Body of pancreas (tissue), 4 donors: ENCODE measurements around the gene GABRB2. TPM values are rescaled to one million over a fixed set of nuclear protein-coding genes. Genes with fewer than 3 reads are reported as not detected.

Experiments used
- ATAC-seq: fragments of 150-250 bp; one replicate; pipeline ENCODE4 v1.9.1; 2016
- DNase-seq, 4 donors: peaks; one replicate each; pipeline ENCODE4 v3.0.0-alpha.2; 2019
- H3K27ac ChIP-seq, 4 donors: fragments of 200-600 bp; sonication (generic); 1 replicate in 3 of 4; 2 replicates in 1 of 4; pipeline versions ENCODE4 v1.5.1 to v1.6.1; 2016 to 2019; ENCODE audit warnings: mild to moderate bottlenecking in 1 of 4, mixed read lengths in 1 of 4, moderate library complexity in 1 of 4
- H3K27me3 ChIP-seq, 2 donors: fragments of 200-600 bp; sonication (generic); one replicate each; pipeline ENCODE4 v1.6.0; 2016; ENCODE audit warnings: mild to moderate bottlenecking in 1 of 2
- H3K36me3 ChIP-seq, 2 donors: fragments of 200-600 bp; sonication (generic); replicated peaks in 1 of 2; 2 replicates each; pipeline ENCODE4 v1.5.1; 2016; ENCODE audit warnings: low read depth in 2 of 2; ENCODE audit not compliant: insufficient read depth in 1 of 2
- H3K4me1 ChIP-seq: fragments of 200-600 bp; sonication (generic); one replicate; pipeline ENCODE4 v1.6.0; 2016
- H3K4me3 ChIP-seq, 2 donors: fragments of 200-600 bp; sonication (generic); 1 replicate in 1 of 2; 2 replicates in 1 of 2; pipeline ENCODE4 v1.5.1; 2016 to 2019
- H3K9me3 ChIP-seq, 3 donors: fragments of 200-600 bp; sonication (generic); 1 replicate in 2 of 3; 2 replicates in 1 of 3; pipeline ENCODE4 v1.5.1; 2016
- CTCF ChIP-seq, 7 experiments: fragments of 450-650 bp in 4 of 7; fragments of 200-600 bp in 3 of 7; sonication (generic) in 3 of 7; IDR thresholded peaks; one replicate each; pipeline ENCODE4 v1.5.1; 2016 to 2019; ENCODE audit warnings: antibody characterized with exemption in 7 of 7
- POLR2A ChIP-seq, 3 donors: fragments of 450-650 bp; IDR thresholded peaks; one replicate each; pipeline ENCODE4 v1.6.1; 2016; ENCODE audit warnings: antibody characterized with exemption in 3 of 3, mild to moderate bottlenecking in 2 of 3
- WGBS, 2 donors: methylation state at CpG; one replicate each; pipeline ENCODE4 v1.1.5; 2017; 5-methylcytosine and 5-hydroxymethylcytosine counted together
- intact Hi-C: fragments of 100-400 bp; cut with DNase I; formaldehyde crosslinking; loops from one replicate; pipeline ENCODE4 v1.15.1; 2023
- total RNA-seq, 2 donors: library from RNA; depleted of rRNA; stranded (reverse); fragments of >200 nt; gene quantifications; one replicate each; pipeline ENCODE4 v1.1.0, GENCODE V29; 2016

Gene GABRB2
- total RNA-seq, 2 donors from 2014 or later, result under 0.01 TPM; not detected in 1

GRCh38 chr5:161421067-161421466 is 125.5 kb downstream of the GABRB2 start:
- H3K27ac ChIP-seq, result no peak overlapping the region
- no peaks in the 10 kb centered on the region for H3K36me3 ChIP-seq
- H3K4me1 ChIP-seq, result no peaks in the 10 kb centered on the region
- intact Hi-C loops, result no loop called here
- no peak for TF ChIP-seq CTCF (IDR thresholded peaks at IDR 0.05)
- TF ChIP-seq POLR2A (IDR thresholded peaks at IDR 0.05), result no peak
- ATAC-seq (no peak), DNase-seq (no peak)
- H3K4me3 ChIP-seq, result no peak overlapping the region
- H3K27me3 ChIP-seq, result no peaks in the 10 kb centered on the region
- WGBS, 2 donors, result 72 to 75% methylated on average over 4 of the region's 4 CpGs
- no peaks in the 10 kb centered on the region for H3K9me3 ChIP-seq

GRCh38 chr5:161420521-161420920 is 126.0 kb downstream of the GABRB2 start:
- WGBS, 2 donors, result 69 to 71% methylated on average over 3 of the region's 3 CpGs
- Histone ChIP-seq H3K9me3 (no peaks in the 10 kb centered on the region), H3K27me3 (no peaks in the 10 kb centered on the region), H3K4me1 (no peaks in the 10 kb centered on the region), H3K4me3 (no peak overlapping the region), H3K36me3 (no peaks in the 10 kb centered on the region), H3K27ac (no peak overlapping the region)
- DNase-seq (no peak), ATAC-seq (no peak)
- intact Hi-C loops, result no loop called here
- TF ChIP-seq POLR2A (IDR thresholded peaks at IDR 0.05), result no peak

- DNase-seq (no peak), ATAC-seq (no peak)
- Histone ChIP-seq H3K4me1 (peaks cover 2% of the 10 kb centered on the region), H3K9me3 (no peaks in the 10 kb centered on the region), H3K27me3 (no peaks in the 10 kb centered on the region), H3K27ac (no peak overlapping the region), H3K4me3 (no peak overlapping the region), H3K36me3 (no peaks in the 10 kb centered on the region)
- TF ChIP-seq POLR2A (IDR thresholded peaks at IDR 0.05) (no peak), CTCF (IDR thresholded peaks at IDR 0.05) (no peak)
- 35 to 49% methylated on average over 3 of the region's 3 CpGs for WGBS, 2 donors
- intact Hi-C loops, result no loop called here
Measured at GRCh38 chr5:161414896-161415295, 131.6 kb downstream of the GABRB2 start.

- no peak for TF ChIP-seq POLR2A (IDR thresholded peaks at IDR 0.05)
- no peak for TF ChIP-seq CTCF (IDR thresholded peaks at IDR 0.05)
- intact Hi-C loops, result no loop called here
- 43 to 53% methylated on average over 2 of the region's 2 CpGs for WGBS, 2 donors
Measured at GRCh38 chr5:161414037-161414436, 132.5 kb downstream of the GABRB2 start.

GRCh38 chr5:161412792-161413191 is 133.7 kb downstream of the GABRB2 start:
- intact Hi-C loops, result no loop called here
- TF ChIP-seq CTCF (IDR thresholded peaks at IDR 0.05) (no peak), POLR2A (IDR thresholded peaks at IDR 0.05) (no peak)
- Histone ChIP-seq H3K36me3 (no peaks in the 10 kb centered on the region), H3K4me3 (no peak overlapping the region), H3K27ac (no peak overlapping the region), H3K4me1 (peaks cover 8% of the 10 kb centered on the region), H3K27me3 (no peaks in the 10 kb centered on the region), H3K9me3 (no peaks in the 10 kb centered on the region)
- ATAC-seq, result no peak
- no peak for DNase-seq

More at GRCh38 chr5:161414037-161414436, 132.5 kb downstream of the GABRB2 start:
- Histone ChIP-seq H3K27me3 (no peaks in the 10 kb centered on the region), H3K36me3 (no peaks in the 10 kb centered on the region), H3K27ac (no peak overlapping the region), H3K4me3 (no peak overlapping the region), H3K9me3 (no peaks in the 10 kb centered on the region), H3K4me1 (peaks cover 8% of the 10 kb centered on the region)
- no peak for ATAC-seq
- no peak for DNase-seq
